ENCODE measurements around the gene ENTR1. TPM values are rescaled to one million over a fixed set of nuclear protein-coding genes. Genes with fewer than 3 reads are reported as not detected.

Gene ENTR1
- polyA plus RNA-seq, 3 donors: 3.3 to 60.0 (median 9.6) TPM

GRCh38 chr9:136355616-136356557 is 54.5 kb downstream of the ENTR1 start:
- no peaks in the 10 kb centered on the region for H3K9me3 ChIP-seq (replicated peaks in 1 of 2; ENCODE audit: control insufficient read depth in 1 of 2, insufficient read depth in 1 of 2, low read length in 2 of 2)
- no peaks in the 10 kb centered on the region for H3K36me3 Mint-ChIP-seq
- WGBS (ENCODE audit: insufficient coverage): 95% methylated on average over 53 of the region's 54 CpGs
- H3K9me3 Mint-ChIP-seq: no peaks in the 10 kb centered on the region
- no peak overlapping the region for H3K4me2 ChIP-seq (replicated peaks; ENCODE audit: extremely low read depth, low read length, poor library complexity, severe bottlenecking)
- no peak overlapping the region for H3K27ac ChIP-seq (ENCODE audit: low read depth in 1 of 2, low read length in 2 of 2)
- H3K9ac ChIP-seq (ENCODE audit: insufficient read depth, low read length, poor library complexity, severe bottlenecking): no peak overlapping the region
- intact Hi-C loops (cut with micrococcal nuclease): no loop called here
- no peaks in the 10 kb centered on the region for H3K27me3 ChIP-seq (ENCODE audit: control insufficient read depth in 2 of 2, insufficient read depth in 2 of 2, low read length in 2 of 2)
- H4K20me1 ChIP-seq (ENCODE audit: insufficient read depth, low read length): no peaks in the 10 kb centered on the region
- no peak overlapping the region for H3K4me3 ChIP-seq (replicated peaks in 1 of 3; ENCODE audit: low read depth in 2 of 3, low read length in 3 of 3)
- no peaks in the 10 kb centered on the region for H3K79me2 ChIP-seq (ENCODE audit: insufficient read depth, low read length)
- H3K4me3 Mint-ChIP-seq: no peak overlapping the region
- no peak for TF ChIP-seq CTCF (IDR thresholded peaks at IDR 0.05)
- peaks cover 0 to 3% (median 0%) of the 10 kb centered on the region in 3 donors for H3K27me3 Mint-ChIP-seq (ENCODE audit: low read depth in 3 of 3)
- no peak overlapping the region for H3K27ac Mint-ChIP-seq
- no peaks in the 10 kb centered on the region for H3K4me1 ChIP-seq (ENCODE audit: control insufficient read depth in 1 of 2, insufficient read depth in 2 of 2, low read length in 2 of 2)
- no peaks in the 10 kb centered on the region for H3K4me1 Mint-ChIP-seq
- no peak for DNase-seq
- H3K36me3 ChIP-seq (replicated peaks in 1 of 2; ENCODE audit: control insufficient read depth in 1 of 2, insufficient read depth in 2 of 2, low read length in 2 of 2): no peaks in the 10 kb centered on the region
- no peak overlapping the region for H2AFZ ChIP-seq (ENCODE audit: insufficient read depth, low read depth, low read length, poor library complexity, severe bottlenecking)

GRCh38 chr9:136354592-136355085 is 55.8 kb downstream of the ENTR1 start:
- no peaks in the 10 kb centered on the region for H3K4me1 Mint-ChIP-seq
- Histone ChIP-seq H3K4me1 (ENCODE audit: control insufficient read depth in 1 of 2, insufficient read depth in 2 of 2, low read length in 2 of 2) (no peaks in the 10 kb centered on the region), H4K20me1 (ENCODE audit: insufficient read depth, low read length) (no peaks in the 10 kb centered on the region), H3K27me3 (ENCODE audit: control insufficient read depth in 2 of 2, insufficient read depth in 2 of 2, low read length in 2 of 2) (no peaks in the 10 kb centered on the region), H3K9ac (ENCODE audit: insufficient read depth, low read length, poor library complexity, severe bottlenecking) (no peak overlapping the region), H3K9me3 (replicated peaks in 1 of 2; ENCODE audit: control insufficient read depth in 1 of 2, insufficient read depth in 1 of 2, low read length in 2 of 2) (no peaks in the 10 kb centered on the region), H3K4me3 (replicated peaks in 1 of 3; ENCODE audit: low read depth in 2 of 3, low read length in 3 of 3) (no peak overlapping the region), H3K4me2 (replicated peaks; ENCODE audit: extremely low read depth, low read length, poor library complexity, severe bottlenecking) (no peak overlapping the region), H2AFZ (ENCODE audit: insufficient read depth, low read depth, low read length, poor library complexity, severe bottlenecking) (no peak overlapping the region), H3K36me3 (replicated peaks in 1 of 2; ENCODE audit: control insufficient read depth in 1 of 2, insufficient read depth in 2 of 2, low read length in 2 of 2) (no peaks in the 10 kb centered on the region), H3K79me2 (ENCODE audit: insufficient read depth, low read length) (no peaks in the 10 kb centered on the region), H3K27ac (ENCODE audit: low read depth in 1 of 2, low read length in 2 of 2) (no peak overlapping the region)
- no peak overlapping the region for H3K27ac Mint-ChIP-seq
- H3K9me3 Mint-ChIP-seq: no peaks in the 10 kb centered on the region
- peaks cover 0 to 5% (median 1%) of the 10 kb centered on the region in 3 donors for H3K27me3 Mint-ChIP-seq (ENCODE audit: low read depth in 3 of 3)
- H3K36me3 Mint-ChIP-seq: no peaks in the 10 kb centered on the region
- DNase-seq: no peak
- intact Hi-C loops (cut with micrococcal nuclease): no loop called here
- H3K4me3 Mint-ChIP-seq: no peak overlapping the region
- WGBS (ENCODE audit: insufficient coverage): 95% methylated on average over 10 of the region's 17 CpGs
- TF ChIP-seq CTCF (IDR thresholded peaks at IDR 0.05): no peak

Data from CD14-positive monocyte (primary cell).